NCI-H1436 treated with DMSO at 0.1 percent for 48 hours (cell line): ENCODE data around the gene CYP1A2.
"Not testable (repeated sequence)": the region's sequence is repeated elsewhere in the genome, so short reads cannot be mapped to it uniquely, and the experiment has no call there.

Experiments
- DNase-seq: peaks from one replicate; lab custom pipeline; 2025; lab: John Stamatoyannopoulos, UW

The CYP1A2 gene

DNA sequence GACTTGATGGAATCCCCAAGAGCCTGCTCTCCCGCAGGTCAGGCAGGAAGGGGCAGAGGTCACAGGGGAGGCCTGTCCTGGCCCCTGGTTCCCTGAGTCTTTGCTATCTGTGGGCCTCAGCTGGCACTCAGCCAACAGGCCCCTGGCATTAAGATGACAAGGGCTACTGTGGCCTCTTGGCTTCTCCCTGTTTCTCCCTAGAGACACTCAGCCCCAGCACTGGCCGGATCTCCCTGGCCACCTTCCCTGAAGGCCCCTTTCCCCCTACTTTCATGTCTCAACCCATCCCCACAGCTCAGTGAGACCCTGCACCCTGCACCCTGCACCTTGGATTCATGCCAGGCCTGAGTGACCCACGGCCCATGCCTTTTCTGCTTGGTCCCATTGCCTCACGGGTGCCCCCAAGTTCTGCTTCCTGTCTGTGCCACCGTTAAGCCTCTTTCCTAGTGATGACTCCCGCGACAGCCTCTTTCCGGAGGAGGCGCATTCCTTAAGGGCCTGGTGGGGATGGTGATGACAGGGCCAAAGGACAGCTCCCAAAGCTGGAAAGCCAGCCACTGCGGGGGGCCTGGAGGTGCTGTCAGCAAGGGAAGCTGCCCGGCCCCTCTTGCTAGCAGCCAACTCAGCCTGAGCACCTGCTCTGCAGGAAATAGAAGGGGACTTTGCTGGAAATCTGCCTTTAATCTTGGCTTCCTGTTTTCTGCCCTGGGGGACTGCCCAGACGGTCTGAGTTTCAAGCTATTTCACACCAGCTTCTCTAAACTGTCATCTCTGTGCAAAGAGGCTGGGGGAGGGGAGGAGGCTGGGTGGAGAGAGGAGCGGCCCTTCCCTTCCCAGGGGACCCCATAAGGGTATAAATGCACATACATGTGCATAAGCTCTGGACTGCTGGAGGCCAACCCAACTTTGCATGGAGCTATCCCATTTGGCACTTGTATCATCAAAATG, 28.4 kb downstream of the CYP1A2 start:
- DNase-seq = no peak

DNA sequence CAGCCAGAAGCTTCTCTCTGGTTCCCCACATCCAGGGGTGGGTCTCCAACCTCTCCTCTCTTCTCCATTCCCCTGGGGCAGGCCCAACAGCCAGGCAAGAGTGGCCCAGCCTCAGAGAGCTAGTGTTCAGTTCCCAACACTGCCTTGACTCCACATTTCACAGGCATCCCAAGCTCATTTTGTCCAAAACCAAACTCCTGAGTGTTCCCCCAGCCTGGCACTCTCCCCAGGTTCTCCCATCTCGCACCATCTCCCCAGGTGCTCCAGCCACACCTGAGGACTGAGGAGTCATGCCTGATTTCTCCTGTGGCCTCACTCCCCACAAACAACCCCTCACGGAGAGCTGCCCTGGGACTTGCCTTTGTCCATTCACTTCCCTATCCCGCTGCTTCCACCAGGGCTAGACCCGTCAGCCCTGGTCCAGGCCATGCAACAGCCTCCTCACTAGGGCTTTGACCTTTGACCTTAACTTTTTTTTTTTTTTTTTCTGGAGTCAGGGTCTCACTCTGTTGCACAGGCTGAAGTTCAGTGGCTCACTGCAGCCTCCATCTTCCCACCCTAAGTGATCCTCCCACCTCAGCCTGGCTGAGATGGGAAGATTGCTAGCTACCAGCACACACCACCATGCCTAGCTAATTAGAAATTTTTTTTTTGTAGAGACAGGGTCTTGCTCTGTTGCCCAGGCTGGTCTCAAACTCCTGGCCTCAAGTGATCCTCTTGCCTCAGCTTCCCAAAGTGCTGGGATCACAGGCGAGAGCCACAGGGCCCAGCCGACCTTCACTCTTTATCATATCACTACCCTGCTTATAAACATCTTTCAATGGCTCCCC, 29.3 kb downstream of the CYP1A2 start:
- no peak for DNase-seq

GRCh38 chr15:74778599-74778970, 29.9 kb downstream of the CYP1A2 start:
- DNase-seq = no peak

DNA sequence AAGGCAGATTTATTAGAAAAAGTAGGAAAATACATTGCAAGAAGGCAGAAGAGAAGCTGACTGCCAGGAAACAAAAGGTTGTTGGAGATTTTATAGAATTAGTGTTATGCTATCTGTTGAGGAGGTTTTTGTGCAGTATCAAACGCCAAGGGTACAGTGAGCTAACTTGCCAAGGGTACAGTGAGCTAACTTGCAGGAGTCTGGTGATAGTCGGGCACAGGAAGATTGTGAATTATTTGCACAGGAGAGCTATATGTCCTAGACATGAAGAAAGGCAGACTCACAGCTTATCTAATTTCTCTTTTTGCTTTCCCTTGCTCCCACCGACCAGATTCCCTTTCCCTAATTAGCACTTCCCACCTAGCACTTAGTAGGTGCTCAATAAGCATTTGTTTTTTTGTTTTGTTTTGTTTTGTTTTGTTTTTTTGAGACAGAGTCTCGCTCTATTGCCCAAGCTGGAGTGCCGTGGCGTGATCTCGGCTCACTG, 30.6 kb downstream of the CYP1A2 start:
- no peak for DNase-seq

DNA sequence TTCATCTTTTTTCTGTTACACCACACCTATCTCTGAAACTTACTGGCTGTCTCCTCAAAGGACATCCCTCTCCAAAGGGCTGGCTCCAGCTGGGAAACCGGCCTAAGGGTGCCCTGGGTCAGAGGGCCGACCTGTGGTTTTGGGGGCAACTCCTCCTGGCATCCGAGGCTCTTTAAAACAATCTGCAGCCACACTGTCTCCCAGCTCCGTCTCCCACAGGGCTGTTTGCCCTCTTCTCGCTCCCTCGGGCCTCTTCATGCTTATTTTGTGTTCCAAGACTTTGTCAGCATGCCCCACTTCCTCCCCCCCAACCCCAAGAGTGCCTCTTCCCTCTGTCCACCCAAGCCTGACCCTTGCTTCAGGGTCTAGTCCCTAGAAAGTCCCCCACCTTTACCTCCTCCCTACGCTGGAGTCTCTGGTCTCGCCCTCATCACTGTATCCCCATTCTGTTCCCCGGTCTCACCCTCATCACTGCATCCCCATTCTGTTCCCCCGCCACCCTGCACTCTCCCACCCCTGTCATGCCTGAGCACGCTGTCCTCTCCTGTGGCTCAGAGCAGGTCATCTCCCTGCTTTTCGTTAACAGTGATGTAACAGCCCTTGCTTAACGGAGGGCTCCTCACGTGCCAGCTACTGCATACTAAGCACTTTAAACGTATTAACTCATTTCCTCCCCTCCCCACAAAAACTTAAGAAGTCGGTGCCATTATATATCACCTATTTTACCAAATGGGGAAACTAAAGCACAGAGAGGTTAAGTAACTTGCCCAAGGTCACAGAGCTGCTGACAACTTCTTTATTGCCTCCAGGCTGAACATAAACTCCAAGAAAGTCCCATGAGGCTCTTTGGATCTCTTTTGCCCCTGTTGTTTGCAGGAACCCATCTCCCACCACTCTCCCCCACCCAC, 32.1 kb downstream of the CYP1A2 start:
- no peak for DNase-seq

- DNase-seq = no peak
Measured at GRCh38 chr15:74781431-74782258, 33.0 kb downstream of the CYP1A2 start, which contains the start of gene CSK. TSS of gene CSK (plus strand) at chr15:74782080. CDS start at chr15:74798298, 16,218 bp downstream.

DNA sequence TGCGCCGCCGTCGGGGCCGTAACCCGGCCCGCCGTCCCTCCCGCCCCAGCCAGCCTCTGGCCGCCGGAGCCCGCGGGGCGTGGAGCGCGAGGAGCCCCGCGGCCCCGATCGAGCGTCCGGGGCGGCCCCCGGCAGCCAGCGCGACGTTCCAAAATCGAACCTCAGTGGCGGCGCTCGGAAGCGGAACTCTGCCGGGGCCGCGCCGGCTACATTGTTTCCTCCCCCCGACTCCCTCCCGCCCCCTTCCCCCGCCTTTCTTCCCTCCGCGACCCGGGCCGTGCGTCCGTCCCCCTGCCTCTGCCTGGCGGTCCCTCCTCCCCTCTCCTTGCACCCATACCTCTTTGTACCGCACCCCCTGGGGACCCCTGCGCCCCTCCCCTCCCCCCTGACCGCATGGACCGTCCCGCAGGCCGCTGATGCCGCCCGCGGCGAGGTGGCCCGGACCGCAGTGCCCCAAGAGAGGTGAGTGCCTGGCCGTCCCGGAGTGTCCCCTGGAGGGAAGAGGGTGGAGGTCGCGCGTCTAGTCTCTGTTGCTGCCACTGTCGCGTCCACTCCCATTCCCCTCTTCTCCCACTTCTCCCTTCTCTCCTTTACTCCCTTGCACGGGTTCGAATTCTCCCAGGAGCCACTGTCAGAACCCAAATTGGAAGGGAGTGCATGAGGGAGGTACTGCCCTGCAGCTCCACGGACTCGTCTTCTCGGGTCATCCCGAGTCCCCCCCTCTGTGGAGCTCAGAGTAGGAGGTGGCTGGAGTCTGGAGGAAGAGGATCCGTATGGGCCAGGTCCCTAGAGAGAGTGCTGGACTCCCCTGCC, 33.8 kb downstream of the CYP1A2 start:
- no peak for DNase-seq

GRCh38 chr15:74783072-74783807, 34.6 kb downstream of the CYP1A2 start:
- no peak for DNase-seq

- DNase-seq = no peak
Measured at GRCh38 chr15:74783808-74784175, 35.1 kb downstream of the CYP1A2 start.

DNA sequence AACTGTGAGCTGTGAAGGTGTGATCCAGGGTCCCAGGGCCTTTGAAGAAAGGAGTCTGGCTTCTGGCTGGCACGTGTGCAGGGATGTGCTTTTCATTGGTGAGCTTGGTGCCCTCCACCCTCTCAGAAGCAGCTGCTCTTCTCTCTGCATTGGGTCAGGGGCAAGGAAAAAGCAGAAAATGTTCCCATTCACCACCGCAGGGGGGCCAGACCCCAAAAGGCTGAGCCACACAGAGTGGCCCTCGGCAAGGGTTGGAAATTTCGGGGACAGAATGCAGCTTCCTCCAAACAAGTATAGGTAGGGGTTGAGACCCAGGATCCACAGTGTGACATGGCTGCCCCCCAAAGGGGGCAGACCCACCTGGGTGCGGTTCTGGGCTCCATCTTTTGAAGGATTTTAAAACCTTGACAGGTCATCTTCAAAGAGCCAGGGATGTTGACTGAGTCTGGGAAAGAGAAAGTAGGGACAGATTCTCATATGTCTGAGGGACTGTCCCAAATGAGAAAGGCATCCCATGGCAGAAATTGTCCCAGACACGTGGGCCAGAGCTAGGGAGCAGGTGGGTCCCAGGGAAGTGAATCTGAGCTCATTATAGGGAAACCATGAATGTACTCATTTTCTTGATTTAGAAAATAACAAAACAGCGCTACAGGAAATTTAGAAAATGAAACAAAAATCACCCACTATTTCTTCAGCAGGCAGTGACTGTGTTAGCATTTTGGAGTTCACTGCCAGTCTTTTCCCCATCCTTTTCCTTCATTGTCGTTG, 36.0 kb downstream of the CYP1A2 start:
- no peak for DNase-seq

DNA sequence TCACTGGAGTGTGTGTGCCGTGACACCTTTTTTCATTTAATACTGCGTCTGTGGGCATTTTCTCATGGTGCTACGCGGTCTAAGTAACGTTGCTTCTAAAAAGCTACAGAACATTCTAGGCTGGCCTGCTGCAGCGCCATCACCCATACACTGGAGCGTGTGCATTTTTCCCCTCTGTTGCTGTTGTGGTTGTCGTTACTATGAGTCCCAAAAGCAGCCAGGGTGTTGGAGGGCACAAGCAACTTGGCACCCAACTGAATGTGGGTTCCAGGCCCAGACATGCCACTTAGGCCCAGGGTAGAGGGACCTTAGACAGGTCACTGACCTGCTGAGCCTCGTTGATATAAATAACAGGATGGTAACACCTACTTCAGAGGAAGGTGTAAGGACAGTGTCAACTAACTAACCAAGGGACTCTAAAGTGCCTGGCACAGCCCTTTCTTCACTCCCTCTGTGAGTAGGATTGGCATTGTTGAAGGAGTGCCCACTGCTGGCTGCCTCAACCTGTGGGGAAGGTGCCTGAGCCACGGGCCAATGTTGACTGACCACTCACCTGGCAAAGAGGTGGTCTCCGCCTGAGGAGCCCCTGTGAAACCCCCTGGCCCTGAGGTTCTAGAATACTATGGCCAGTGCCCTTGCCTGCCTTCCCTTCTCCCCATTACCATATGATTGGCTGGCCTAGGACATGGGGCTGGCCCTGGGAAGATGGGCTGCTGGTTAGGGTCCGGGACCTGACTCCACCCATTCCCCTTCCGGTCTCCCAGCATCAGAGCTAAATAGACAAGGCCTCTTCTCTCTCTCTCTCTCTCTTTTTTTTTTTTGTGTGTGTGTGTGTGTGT, 36.8 kb downstream of the CYP1A2 start:
- DNase-seq = no peak

DNA sequence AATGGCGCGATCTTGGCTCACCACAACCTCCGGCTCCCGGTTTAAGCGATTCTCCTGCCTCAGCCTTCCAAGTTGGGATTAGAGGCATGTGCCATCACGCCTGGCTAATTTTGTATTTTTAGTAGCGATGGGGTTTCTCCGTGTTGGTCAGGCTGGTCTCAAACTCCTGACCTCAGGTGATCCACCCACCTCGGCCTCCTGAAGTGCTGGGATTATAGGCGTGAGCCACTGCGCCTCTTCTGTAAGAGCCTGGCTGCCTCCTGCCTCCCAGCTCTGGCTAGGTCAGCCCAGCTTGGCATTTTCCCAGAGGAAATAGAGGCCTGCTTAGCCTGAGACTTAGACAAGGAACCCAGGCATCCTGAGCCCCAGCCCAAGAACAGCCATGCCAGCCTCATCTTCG, 37.4 kb downstream of the CYP1A2 start:
- DNase-seq = not testable (repeated sequence)

GRCh38 chr15:74786551-74787165, 38.0 kb downstream of the CYP1A2 start:
- DNase-seq = no peak

DNA sequence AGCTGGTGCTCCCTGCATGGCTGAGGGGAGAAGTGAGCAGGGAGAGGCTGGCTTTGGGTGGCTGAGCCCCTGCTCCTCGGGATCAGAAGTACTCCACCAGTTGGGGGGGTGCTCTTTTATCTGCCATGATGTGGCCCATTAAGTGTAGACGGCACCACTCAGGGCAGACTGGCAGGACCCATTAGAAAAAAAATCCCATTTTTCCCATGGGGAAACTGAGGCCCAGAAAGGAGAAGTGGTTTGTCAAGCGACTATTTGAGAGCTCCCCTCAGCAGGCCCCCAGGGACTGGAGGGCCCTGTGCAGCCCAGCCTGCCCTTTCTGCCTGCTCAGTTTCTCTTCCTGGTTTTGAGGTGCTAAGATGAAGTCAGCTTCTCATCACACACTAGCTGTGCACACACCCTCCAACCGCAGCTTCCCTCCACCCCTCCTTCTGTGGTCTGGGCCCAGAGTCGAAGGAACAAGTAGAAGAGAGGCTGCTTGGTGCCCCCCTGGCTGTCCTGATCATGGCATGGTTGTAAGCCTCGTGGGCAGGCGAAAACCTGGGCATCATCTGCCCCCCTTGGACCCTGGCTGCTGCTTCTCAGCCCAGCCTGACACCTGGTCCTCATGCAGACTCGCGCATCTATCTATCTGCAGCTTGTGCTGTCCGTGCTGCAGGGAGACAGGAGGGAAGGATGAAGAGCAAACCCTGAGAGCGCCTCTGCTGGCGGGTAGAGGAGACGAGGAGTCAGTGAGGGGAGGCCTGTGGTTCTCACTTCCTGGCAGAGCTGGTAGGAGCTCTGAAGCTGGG, 38.8 kb downstream of the CYP1A2 start:
- no peak for DNase-seq

DNA sequence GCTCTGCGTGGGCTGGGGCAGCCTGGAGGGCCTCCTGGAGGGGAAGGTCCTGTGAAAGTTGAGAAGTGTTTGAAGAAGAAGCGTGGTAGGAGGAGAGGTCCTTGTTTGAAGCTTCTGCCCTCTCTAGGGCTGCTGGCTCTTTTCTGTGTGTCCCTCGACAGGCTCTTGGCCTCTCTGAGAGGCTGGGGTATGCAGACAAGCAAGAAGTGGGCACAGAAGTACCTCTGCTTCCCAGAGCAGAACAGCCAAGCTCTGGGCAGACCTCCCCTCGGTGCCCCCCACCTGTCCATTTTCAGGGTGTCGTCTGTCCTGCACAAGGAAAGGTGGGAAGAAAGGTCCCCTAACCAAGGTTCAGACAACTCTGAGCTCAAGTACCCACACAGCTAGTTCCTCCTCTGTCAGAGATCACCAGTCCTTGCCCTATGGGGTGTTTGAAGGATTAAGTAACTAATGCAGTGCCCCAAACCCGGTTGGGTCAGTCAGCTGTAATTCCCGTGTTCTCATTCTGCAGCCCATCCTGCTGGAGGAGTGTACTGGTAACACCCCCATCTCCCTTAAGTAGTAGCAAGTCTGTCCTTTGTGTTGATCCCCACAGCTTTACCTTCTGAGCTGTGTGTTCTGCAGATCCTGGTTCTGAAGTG, 39.5 kb downstream of the CYP1A2 start:
- no peak for DNase-seq

DNA sequence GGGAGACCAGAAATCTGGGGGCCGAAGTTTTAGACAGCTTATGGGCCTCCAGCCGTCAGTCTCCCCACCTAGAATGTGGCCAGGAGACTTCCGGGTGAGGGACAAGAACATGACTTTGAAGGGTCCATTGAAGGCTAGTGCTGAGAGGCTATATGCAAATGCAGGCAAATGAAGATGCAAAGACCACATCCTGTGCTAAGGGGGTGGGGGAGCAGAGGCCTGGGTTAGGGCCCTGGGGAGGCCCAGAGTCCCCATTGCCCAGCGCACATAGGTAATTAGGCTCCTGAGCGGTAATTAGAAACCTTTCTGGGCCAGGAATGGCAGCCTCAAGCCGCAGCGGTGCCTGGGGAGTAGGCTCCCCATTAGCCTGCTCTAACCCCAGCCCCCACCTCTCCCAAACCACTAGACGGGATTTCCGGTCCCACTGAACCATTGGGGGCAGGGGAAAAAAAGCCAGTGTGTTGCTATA, 40.1 kb downstream of the CYP1A2 start:
- DNase-seq = no peak
